Neural progenitor cell (in vitro differentiated cells): ENCODE measurements around the gene ARHGAP40. TPM values are rescaled to one million over a fixed set of nuclear protein-coding genes. Genes with fewer than 3 reads are reported as not detected.

Experiments used
- DNase-seq: peaks from one replicate; pipeline ENCODE4 v3.0.0-alpha.2; 2016; ENCODE audit warnings: low spot score
- H2AFZ ChIP-seq: fragments of 200-600 bp; sonication (generic); replicated peaks from 2 replicates; pipeline ENCODE4 v1.6.1; 2016; ENCODE audit warnings: antibody characterized with exemption
- H3F3A ChIP-seq: fragments of 200-600 bp; sonication (generic); 2 replicates; pipeline ENCODE4 v1.6.1; 2016; ENCODE audit warnings: antibody characterized with exemption, low read depth
- H3K27ac ChIP-seq: fragments of 200-600 bp; sonication (generic); 2 replicates; pipeline ENCODE4 v1.5.1; 2016; ENCODE audit warnings: mild to moderate bottlenecking
- H3K27me3 ChIP-seq: fragments of 200-600 bp; sonication (generic); 2 replicates; pipeline ENCODE4 v1.6.1; 2016; ENCODE audit warnings: mild to moderate bottlenecking, moderate library complexity
- H3K36me3 ChIP-seq: fragments of 200-600 bp; sonication (generic); 2 replicates; pipeline ENCODE4 v1.5.1; 2016
- H3K4me1 ChIP-seq: fragments of 200-600 bp; sonication (generic); 2 replicates; pipeline ENCODE4 v1.6.1; 2016; ENCODE audit warnings: mixed run types
- H3K4me2 ChIP-seq: fragments of 200-600 bp; sonication (generic); 2 replicates; pipeline ENCODE4 v1.6.1; 2016
- H3K4me3 ChIP-seq: fragments of 200-600 bp; sonication (generic); 2 replicates; pipeline ENCODE4 v1.5.1; 2016
- H3K79me2 ChIP-seq: fragments of 200-600 bp; sonication (generic); 2 replicates; pipeline ENCODE4 v1.6.1; 2016; ENCODE audit warnings: low read depth
- H3K9ac ChIP-seq: fragments of 200-600 bp; sonication (generic); 2 replicates; pipeline ENCODE4 v1.6.1; 2016
- H3K9me3 ChIP-seq: fragments of 200-600 bp; sonication (generic); 2 replicates; pipeline ENCODE4 v1.5.1; 2016; ENCODE audit warnings: low read depth
- H4K20me1 ChIP-seq: fragments of 200-600 bp; sonication (generic); 2 replicates; pipeline ENCODE4 v1.6.1; 2016; ENCODE audit warnings: low read depth
- H3K27ac Mint-ChIP-seq: 3 replicates; pipeline ENCODE4 v1.8.0; 2021; ENCODE audit warnings: mixed read lengths
- H3K27me3 Mint-ChIP-seq: 2 replicates; pipeline ENCODE4 v1.8.0; 2022; ENCODE audit warnings: low read depth, mild to moderate bottlenecking, inconsistent platforms, moderate library complexity, mixed read lengths; ENCODE audit not compliant: insufficient read depth
- H3K36me3 Mint-ChIP-seq: 3 replicates; pipeline ENCODE4 v1.8.0; 2021; ENCODE audit warnings: mixed read lengths
- H3K4me1 Mint-ChIP-seq: 3 replicates; pipeline ENCODE4 v1.8.0; 2021; ENCODE audit warnings: mixed read lengths
- H3K4me3 Mint-ChIP-seq: 3 replicates; pipeline ENCODE4 v1.8.0; 2021; ENCODE audit warnings: mild to moderate bottlenecking, moderate library complexity, mixed read lengths
- H3K9me3 Mint-ChIP-seq: 3 replicates; pipeline ENCODE4 v1.8.0; 2020; ENCODE audit warnings: mixed read lengths
- EZH2 ChIP-seq: fragments of 200-600 bp; sonication (generic); IDR thresholded peaks from 2 replicates; pipeline ENCODE4 v1.6.1; 2017; ENCODE audit warnings: antibody characterized with exemption, mild to moderate bottlenecking, moderate library complexity
- EZH2phosphoT487 ChIP-seq: fragments of 200-600 bp; sonication (generic); IDR thresholded peaks from 2 replicates; pipeline ENCODE4 v1.6.1; 2017; ENCODE audit warnings: antibody characterized with exemption
- total RNA-seq: library from RNA; depleted of rRNA; stranded (reverse); fragments of >200 nt; gene quantifications from 2 replicates; pipeline ENCODE4 v1.2.3, GENCODE V29; 2015; ENCODE audit warnings: low replicate concordance
- TF ChIP-seq, protein P1 (sequence below): fragments of 200-600 bp; sonication (generic); IDR thresholded peaks from 2 replicates; pipeline ENCODE4 v1.5.1; 2017; ENCODE audit warnings: antibody characterized with exemption, mild to moderate bottlenecking

ARHGAP40 gene
- total RNA-seq, 1 donor from 2014 or later: not detected

DNA sequence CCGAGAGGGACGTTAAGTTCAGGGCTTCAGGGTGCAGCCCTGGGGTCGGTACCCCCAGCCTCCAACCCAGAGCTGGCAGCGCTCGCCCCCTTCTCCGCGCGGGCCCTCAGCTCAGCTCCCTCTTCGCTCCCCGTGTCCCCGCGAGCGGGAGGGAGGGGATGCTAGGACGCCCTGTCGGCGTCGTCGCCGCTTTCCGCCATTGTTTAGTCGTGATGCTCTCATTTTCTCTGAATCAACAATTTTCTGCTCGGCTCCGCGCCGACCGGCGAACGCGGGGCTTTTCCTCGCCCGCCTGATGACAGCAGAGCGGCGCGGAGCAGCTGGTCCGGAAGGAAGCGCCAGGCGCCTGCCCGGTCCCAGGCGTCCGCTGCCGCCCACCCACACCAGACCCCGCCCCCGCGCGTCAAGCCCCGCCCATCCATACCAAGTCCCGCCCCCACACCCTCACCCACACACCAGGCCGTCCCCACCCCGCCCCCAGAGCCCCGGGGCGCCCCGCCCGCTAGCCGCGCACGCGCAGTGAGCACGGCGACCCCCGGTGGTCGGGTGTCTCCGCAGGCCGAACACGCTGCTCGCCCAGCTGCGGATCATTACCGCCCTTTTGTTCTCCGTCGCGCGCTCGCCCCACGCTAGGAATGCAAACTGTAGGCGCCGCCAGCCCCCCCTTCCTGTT, 72.6 kb downstream of the ARHGAP40 start:
- Mint-ChIP-seq H3K9me3 (no peaks in the 10 kb centered on the region), H3K36me3 (no peaks in the 10 kb centered on the region), H3K27ac (no peak overlapping the region), H3K27me3 (peaks cover 49% of the 10 kb centered on the region), H3K4me1 (peaks cover 7% of the 10 kb centered on the region), H3K4me3 (peak overlapping the region; percentile 87)
- Histone ChIP-seq H3K4me1 (peaks cover 14% of the 10 kb centered on the region), H3K79me2 (no peaks in the 10 kb centered on the region), H3F3A (peaks cover 31% of the 10 kb centered on the region), H3K27me3 (peaks cover 81% of the 10 kb centered on the region), H3K27ac (no peak overlapping the region), H3K9ac (no peak overlapping the region), H3K4me3 (peak overlapping the region; percentile 57), H2AFZ (peak overlapping the region; percentile 68), H4K20me1 (no peaks in the 10 kb centered on the region), H3K9me3 (no peaks in the 10 kb centered on the region), H3K4me2 (peak overlapping the region; percentile 88), H3K36me3 (no peaks in the 10 kb centered on the region)
- TF ChIP-seq EZH2phosphoT487: no peak
- TF ChIP-seq EZH2: no peak
- TF ChIP-seq, protein P1, sequence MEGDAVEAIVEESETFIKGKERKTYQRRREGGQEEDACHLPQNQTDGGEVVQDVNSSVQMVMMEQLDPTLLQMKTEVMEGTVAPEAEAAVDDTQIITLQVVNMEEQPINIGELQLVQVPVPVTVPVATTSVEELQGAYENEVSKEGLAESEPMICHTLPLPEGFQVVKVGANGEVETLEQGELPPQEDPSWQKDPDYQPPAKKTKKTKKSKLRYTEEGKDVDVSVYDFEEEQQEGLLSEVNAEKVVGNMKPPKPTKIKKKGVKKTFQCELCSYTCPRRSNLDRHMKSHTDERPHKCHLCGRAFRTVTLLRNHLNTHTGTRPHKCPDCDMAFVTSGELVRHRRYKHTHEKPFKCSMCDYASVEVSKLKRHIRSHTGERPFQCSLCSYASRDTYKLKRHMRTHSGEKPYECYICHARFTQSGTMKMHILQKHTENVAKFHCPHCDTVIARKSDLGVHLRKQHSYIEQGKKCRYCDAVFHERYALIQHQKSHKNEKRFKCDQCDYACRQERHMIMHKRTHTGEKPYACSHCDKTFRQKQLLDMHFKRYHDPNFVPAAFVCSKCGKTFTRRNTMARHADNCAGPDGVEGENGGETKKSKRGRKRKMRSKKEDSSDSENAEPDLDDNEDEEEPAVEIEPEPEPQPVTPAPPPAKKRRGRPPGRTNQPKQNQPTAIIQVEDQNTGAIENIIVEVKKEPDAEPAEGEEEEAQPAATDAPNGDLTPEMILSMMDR: no peak
- peak; percentile 86 for DNase-seq

DNA sequence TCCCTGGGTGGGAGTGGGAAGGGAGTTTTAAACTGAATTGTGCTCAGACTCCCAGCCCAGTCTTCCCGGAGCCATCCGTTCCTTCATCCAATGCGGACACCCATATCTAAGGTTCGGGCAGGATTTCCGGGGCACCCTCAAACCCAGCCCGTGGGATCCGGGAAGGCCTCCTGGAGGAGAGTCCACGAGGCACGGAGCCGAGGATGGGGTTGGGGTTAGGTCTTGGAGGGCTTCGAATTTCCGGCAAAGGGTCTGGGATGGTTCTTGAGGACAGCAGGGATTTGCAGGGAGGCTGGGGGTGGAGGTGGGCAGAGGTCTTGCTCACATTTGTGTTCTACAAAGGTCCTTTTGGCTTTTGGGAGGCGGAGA, 73.1 kb downstream of the ARHGAP40 start:
- H3K27ac Mint-ChIP-seq: no peak overlapping the region
- H3K9me3 ChIP-seq: no peaks in the 10 kb centered on the region
- H3K4me1 Mint-ChIP-seq: peaks cover 7% of the 10 kb centered on the region
- no peaks in the 10 kb centered on the region for H3K9me3 Mint-ChIP-seq
- no peaks in the 10 kb centered on the region for H3K36me3 Mint-ChIP-seq
- no peak overlapping the region for H3K27ac ChIP-seq
- H3K4me3 ChIP-seq: peak overlapping the region; percentile 57
- H3K27me3 Mint-ChIP-seq: peaks cover 46% of the 10 kb centered on the region
- peaks cover 14% of the 10 kb centered on the region for H3K4me1 ChIP-seq
- no peak overlapping the region for H3K9ac ChIP-seq
- no peaks in the 10 kb centered on the region for H3K79me2 ChIP-seq
- peaks cover 31% of the 10 kb centered on the region for H3F3A ChIP-seq
- no peak overlapping the region for H2AFZ ChIP-seq
- peak overlapping the region; percentile 84 for H3K4me3 Mint-ChIP-seq
- peaks cover 83% of the 10 kb centered on the region for H3K27me3 ChIP-seq
- H4K20me1 ChIP-seq: peaks cover 3% of the 10 kb centered on the region
- TF ChIP-seq EZH2phosphoT487 (no peak), EZH2 (no peak)
- TF ChIP-seq, protein P1: no peak
- H3K4me2 ChIP-seq: peak overlapping the region; percentile 88
- no peak for DNase-seq
- no peaks in the 10 kb centered on the region for H3K36me3 ChIP-seq

DNA sequence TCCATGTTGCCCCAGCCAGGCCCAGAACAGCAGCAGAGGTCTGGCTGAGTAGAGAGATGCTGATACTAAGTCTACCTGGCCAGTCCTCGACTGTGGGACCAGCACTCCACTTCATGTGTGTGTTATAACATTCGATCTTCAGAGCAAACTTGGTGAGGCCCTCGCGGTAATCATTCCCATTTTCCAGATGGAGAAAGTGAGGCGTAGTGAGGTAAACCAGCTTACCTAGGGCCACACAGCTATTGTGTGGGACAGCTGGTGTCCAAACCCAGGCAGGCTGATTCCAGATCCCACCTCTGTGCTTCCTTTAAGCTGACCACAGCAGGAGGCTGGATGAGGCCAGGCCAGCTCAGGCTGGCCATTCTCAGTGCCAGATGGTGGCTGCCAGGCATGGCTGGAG, 75.0 kb downstream of the ARHGAP40 start:
- TF ChIP-seq EZH2phosphoT487: no peak
- H3K4me1 Mint-ChIP-seq: peaks cover 7% of the 10 kb centered on the region
- no peak for DNase-seq
- Histone ChIP-seq H3K27me3 (peaks cover 91% of the 10 kb centered on the region), H3K4me3 (no peak overlapping the region), H3F3A (peaks cover 19% of the 10 kb centered on the region), H3K36me3 (no peaks in the 10 kb centered on the region), H3K79me2 (no peaks in the 10 kb centered on the region), H3K27ac (no peak overlapping the region), H3K9ac (no peak overlapping the region), H3K4me1 (peaks cover 6% of the 10 kb centered on the region), H3K4me2 (no peak overlapping the region), H2AFZ (no peak overlapping the region), H3K9me3 (no peaks in the 10 kb centered on the region), H4K20me1 (peaks cover 19% of the 10 kb centered on the region)
- no peak overlapping the region for H3K27ac Mint-ChIP-seq
- H3K4me3 Mint-ChIP-seq: no peak overlapping the region
- no peaks in the 10 kb centered on the region for H3K9me3 Mint-ChIP-seq
- H3K36me3 Mint-ChIP-seq: no peaks in the 10 kb centered on the region
- H3K27me3 Mint-ChIP-seq: peaks cover 46% of the 10 kb centered on the region
